Hepatocyte (in vitro differentiated cells): ENCODE data around the gene DOK6.

ENCODE experiments used
- CTCF ChIP-seq: fragments of 200-600 bp; sonication (generic); IDR thresholded peaks from 2 replicates; pipeline ENCODE4 v1.5.1; 2016; ENCODE audit warnings: antibody characterized with exemption, mild to moderate bottlenecking; ENCODE audit not compliant: poor library complexity
- EZH2 ChIP-seq: fragments of 200-600 bp; sonication (generic); IDR thresholded peaks from 2 replicates; pipeline ENCODE4 v1.6.1; 2016; ENCODE audit warnings: antibody characterized with exemption, mild to moderate bottlenecking, borderline replicate concordance

GRCh38 chr18:69723434-69723833 is 322.7 kb downstream of the DOK6 start:
- TF ChIP-seq CTCF (no peak), EZH2 (no peak)
